GM19099 (cell line): Measurements from ENCODE around the gene ABHD15.

Source experiments
- POLR2A ChIP-seq: IDR thresholded peaks from 3 replicates; pipeline ENCODE4 v1.6.1; 2011; ENCODE audit warnings: low read depth; ENCODE audit not compliant: insufficient read length; ENCODE audit errors: extremely low read depth

Gene ABHD15

GRCh38 chr17:29566473-29567303 lies at the start of gene ABHD15:
TSS of gene ABHD15 (minus strand) at chr17:29567037. CDS start at chr17:29566966, 71 bp downstream.
- TF ChIP-seq POLR2A, result no peak

GRCh38 chr17:29615492-29616299 lies 48.9 kb upstream of the ABHD15 start:
- no peak for TF ChIP-seq POLR2A

DNA sequence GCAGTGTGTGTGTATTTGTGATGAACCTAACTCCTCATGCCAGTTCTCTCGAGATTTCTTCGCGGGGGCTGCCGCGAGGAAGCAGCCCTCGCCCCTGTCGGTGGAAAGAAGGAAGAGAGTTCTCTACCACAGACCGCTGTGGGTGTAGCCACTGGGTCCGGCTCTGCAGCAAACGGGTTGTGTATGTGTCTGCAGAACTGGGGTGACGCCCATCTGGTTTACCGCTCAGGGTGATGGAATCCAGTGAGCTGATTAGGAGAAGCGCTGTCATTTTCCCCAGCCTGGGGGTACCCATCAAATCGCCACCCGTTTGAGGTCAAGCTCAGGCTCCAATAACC lies 48.2 kb upstream of the ABHD15 start:
- TF ChIP-seq POLR2A, result no peak

GRCh38 chr17:29614349-29615047 lies 47.7 kb upstream of the ABHD15 start:
- no peak for TF ChIP-seq POLR2A

DNA sequence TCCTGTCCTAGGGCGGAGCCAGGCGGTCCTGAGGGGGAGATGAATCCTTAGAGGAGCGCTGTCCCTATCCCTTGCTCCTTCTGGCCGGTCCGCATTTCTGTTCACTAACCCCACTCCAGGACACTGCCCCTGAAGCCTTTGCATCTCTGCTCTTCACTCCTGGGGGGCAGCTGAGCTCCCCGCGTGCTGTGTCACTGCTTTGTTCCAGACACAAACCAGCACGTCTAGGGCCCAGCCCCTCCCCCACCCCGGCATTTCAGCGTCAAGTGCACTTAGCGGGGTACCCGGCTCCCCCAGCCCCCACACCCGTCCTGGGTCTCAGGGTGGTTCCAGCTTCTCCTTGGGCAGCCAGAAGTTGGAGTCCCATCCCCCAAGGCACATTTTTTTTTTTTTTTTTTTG lies 47.0 kb upstream of the ABHD15 start:
- no peak for TF ChIP-seq POLR2A

- TF ChIP-seq POLR2A, result no peak
Measured at GRCh38 chr17:29613352-29613837, 46.6 kb upstream of the ABHD15 start.

DNA sequence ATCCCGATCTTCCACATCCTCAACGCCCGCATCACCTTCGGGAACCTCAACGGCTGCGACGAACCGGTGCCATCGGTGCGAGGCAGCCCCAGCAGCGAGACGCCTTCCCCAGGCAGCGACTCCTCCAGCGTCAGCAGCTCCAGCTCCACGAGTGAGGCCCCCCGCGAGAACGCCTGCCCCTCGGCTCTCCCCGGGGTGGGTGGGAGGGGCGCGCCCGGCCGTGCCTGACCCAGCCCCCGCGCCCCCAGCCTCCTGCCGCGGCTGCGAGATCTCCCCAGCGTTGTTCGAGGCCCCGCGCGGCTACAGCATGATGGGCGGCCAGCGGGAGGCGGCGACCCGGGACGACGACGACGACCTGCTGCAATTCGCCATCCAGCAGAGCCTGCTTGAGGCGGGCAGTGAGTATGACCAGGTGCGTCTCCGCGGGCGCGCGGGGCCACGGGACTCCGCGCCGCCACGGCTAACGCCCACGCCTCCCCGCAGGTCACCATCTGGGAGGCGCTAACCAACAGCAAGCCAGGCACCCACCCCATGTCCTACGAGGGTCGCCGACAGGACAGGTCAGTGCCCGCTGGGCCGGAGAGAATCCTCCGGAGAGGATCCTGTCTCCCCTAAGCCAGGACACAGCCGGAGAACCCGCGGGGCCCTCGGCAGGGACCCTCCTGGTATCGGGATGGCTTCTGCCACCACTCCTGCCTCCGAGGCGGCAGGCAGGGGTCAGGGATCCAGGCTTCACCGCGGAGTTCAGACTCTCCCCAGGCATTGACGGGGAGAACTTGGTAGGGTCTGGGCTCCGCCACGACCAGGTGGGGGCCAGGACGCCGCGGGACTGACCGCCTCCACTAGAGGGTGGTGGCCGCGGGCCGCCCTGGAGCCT lies 45.8 kb upstream of the ABHD15 start:
- no peak for TF ChIP-seq POLR2A

- no peak for TF ChIP-seq POLR2A
Measured at GRCh38 chr17:29612094-29612403, 45.2 kb upstream of the ABHD15 start.

DNA sequence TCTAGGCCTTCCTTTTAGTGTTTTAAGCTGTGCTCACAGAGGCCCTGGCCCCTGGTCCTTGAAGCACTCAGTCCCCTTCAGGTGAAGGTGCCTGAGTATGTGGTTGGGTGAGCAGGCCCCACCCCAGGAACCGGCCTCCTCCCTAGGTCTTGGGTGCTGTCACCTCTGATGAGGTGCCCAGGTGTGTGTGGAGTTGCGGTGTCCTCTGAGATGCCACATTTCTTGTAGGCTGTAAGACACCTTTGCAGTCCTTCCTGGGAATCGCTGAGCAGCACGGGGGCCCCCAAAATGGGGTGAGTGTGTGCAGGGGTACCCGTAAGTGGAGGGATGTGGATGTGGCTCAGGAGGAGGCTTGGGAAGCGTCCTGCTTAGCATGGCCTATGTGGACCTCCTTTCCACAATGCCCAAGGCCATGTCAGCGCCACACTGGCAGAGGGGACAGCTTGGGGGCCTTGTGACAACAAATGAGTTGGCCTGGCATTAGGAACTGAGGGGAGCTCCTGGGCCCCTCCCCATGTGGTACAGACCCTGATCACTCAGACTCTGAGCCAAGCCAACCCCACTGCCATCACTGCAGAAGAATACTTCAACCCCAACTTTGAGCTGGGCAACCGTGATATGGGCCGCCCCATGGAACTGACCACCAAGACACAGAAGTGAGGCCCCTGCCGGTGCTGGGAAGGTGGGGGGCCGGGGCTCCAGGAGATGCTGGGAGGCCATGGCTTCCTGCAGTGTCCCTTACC lies 44.7 kb upstream of the ABHD15 start:
- no peak for TF ChIP-seq POLR2A

GRCh38 chr17:29610395-29610794 lies 43.6 kb upstream of the ABHD15 start:
- TF ChIP-seq POLR2A, result no peak

DNA sequence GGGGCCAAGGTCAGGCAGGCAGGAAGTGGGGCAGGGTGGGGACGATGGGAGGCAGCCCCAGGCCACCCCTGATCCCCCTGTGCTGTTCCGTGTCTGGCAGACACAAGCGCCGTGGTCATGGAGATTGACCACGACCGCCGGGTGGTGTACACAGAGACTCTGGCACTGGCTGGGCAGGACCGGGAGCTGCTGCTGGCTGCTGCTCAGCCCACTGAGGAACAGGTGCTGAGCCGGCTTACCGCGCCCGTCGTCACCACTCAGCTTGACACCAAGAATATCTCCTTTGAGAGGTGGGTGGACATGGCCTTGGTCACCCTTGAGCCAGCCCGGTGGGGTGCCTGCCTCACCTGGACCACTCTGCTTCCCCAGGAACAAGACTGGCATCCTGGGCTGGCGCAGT lies 42.1 kb upstream of the ABHD15 start:
- no peak for TF ChIP-seq POLR2A

- no peak for TF ChIP-seq POLR2A
Measured at GRCh38 chr17:29607557-29608195, 40.8 kb upstream of the ABHD15 start.

DNA sequence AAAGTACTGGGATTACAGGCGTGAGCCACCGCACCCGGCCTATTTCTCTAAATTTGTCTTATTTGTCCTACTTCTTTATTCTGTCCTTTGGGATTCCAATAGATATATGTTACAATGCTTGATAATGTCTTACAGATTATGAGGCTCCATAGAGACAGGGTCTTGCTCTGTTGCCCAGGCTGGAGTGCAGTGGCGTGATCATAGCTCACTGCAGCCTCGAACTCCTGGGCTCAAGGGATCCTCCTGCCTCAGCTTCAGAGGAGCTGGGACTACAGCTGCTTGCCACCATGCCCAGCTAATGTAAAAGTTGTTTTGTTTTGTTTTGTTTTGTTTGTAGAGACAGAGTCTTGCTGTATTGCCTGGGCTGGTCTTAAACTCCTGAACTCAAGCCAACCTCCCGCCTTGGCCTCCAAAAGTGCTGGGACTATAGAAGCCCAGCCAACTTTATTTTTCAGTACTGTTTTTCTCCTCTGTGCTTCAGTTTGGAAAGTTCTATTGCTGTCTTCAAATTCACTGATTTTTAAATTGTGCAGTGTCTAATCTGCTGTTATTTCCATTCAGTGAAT lies 36.4 kb upstream of the ABHD15 start:
- TF ChIP-seq POLR2A, result no peak
